ENCODE data around the gene UBIAD1.
"Not testable (repeated sequence)": the region's sequence is repeated elsewhere in the genome, so short reads cannot be mapped to it uniquely, and the experiment has no call there.

Gene UBIAD1

DNA sequence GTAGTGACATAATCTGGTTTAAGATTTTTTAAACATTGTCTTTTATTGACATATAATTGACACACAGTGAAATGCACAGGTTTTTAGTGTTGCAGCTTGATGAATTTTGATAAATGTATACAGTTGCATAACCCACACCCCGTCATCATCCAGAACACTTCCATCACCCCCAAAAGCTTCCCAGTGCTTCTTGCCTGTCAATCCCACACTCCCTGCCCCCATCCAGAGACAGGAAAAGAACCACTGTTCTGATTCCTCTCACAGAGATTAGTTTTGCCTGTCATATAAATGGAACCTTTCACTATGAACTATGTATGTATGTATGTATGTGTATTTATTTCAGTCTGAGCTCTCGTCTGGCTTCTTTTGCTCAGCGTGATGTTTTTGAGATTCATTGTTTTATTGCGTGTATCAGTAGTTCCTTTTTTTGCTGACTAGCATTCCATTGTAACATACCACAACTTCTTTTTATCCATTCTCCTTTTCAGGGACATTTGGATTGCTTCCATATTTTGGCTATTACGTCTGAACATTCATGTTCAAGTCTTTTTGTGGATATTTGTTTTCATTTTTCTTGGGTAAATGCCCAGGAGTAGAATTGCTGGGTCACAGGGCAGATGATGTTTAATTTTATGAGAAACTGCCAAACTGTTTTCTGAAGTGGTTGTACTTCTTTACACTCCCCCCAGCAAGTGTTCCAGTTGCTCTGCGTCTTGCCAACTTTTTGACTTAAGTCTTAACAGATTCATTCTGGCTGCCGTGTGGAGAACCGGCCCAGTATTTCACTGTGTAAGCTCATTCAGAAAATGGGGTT, 8.7 kb downstream of the UBIAD1 start:
- FAIRE-seq (peak; percentile 79), DNase-seq (ENCODE audit: insufficient read length) (no peak)
- no peak for TF ChIP-seq POLR2AphosphoS5 (IDR thresholded peaks at IDR 0.05; ENCODE audit: low read depth, low read length)
- no peak for TF ChIP-seq POLR2A (IDR thresholded peaks at IDR 0.05; ENCODE audit: low read depth, low read length)
- no peak for TF ChIP-seq TAF1 (IDR thresholded peaks at IDR 0.05; ENCODE audit: borderline replicate concordance, low read depth, low read length)

DNA sequence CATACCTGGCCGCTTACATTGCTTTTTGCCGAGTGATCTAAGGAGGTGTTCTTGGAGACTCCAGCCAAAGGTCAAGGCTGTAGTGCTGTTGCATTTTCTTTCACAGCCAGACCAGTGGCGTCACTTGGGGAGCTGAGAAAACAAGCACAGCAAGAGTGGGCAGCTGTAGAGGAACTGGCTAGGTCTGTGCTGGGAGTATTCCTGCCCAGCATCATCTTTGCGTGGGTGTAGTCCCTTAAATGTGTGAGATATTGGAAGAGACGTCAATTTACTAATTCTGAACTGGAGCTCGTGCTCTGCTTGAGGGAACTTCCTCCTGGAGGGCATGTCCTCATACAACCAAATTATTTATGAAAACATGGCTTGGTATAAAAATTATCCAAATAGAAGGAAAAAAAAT, 10.2 kb downstream of the UBIAD1 start:
- FAIRE-seq, result no peak
- no peak for DNase-seq (ENCODE audit: insufficient read length)
- TF ChIP-seq POLR2A (IDR thresholded peaks at IDR 0.05; ENCODE audit: low read depth, low read length), result no peak
- TF ChIP-seq TAF1 (IDR thresholded peaks at IDR 0.05; ENCODE audit: borderline replicate concordance, low read depth, low read length), result no peak
- no peak for TF ChIP-seq POLR2AphosphoS5 (IDR thresholded peaks at IDR 0.05; ENCODE audit: low read depth, low read length)

DNA sequence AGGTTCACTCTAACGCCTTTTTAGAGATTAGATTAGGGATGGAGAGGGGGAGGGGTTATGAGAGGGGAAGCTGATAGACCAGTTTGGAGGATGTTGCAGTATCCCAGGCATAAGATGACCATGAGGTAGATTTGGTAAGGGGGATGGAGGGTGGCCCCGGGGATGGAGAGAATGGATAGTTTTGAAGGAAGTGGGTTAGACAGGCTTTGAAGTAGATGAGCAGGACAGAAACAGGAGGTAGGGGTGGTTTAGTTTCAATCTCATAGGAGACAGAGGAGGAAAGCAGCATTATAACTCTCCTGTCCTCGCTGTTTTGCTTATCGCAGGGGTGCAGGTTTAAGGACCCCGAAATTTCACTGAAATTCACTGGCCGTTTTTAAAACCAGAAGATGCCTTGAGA, 11.8 kb downstream of the UBIAD1 start:
- TF ChIP-seq TAF1 (IDR thresholded peaks at IDR 0.05; ENCODE audit: borderline replicate concordance, low read depth, low read length), result no peak
- TF ChIP-seq POLR2A (IDR thresholded peaks at IDR 0.05; ENCODE audit: low read depth, low read length), result no peak
- no peak for TF ChIP-seq POLR2AphosphoS5 (IDR thresholded peaks at IDR 0.05; ENCODE audit: low read depth, low read length)
- FAIRE-seq (no peak), DNase-seq (ENCODE audit: insufficient read length) (no peak)

DNA sequence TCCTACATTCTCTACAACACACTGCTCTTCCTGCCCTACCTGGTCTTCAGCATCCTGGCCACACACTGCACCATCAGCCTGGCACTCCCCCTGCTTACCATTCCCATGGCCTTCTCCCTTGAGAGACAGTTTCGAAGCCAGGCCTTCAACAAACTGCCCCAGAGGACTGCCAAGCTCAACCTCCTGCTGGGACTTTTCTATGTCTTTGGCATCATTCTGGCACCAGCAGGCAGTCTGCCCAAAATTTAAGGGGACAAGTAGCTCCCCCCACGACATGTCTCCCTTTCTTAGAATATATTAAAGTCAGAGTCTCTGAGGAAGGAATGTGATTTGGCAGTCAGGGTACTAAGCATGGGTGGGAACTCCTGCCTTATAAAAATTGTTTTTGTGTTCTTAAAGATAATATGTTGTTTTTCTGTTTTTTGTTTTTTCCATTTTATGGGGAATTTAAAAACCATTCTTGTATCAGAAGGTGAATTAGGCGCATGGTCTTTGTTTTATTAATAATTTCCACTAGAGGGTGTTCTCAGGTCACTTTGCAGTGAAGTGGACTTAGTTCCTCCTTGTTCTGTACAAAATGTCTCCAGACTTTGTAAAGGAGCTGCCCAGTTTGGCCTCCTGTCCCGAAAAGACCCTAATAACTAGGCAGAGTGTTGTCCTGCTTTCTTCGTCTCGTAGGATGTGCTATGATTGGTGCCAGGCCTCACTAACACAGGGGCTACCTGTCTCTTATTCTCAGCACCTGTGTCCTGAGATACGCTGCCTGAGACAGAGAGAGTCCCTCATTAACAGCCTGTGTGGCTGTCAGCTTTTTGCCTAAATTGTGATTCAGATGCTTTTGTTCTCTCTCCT, 13.1 kb downstream of the UBIAD1 start:
- TF ChIP-seq POLR2A (IDR thresholded peaks at IDR 0.05; ENCODE audit: low read depth, low read length) (no peak), POLR2AphosphoS5 (IDR thresholded peaks at IDR 0.05; ENCODE audit: low read depth, low read length) (no peak), TAF1 (IDR thresholded peaks at IDR 0.05; ENCODE audit: borderline replicate concordance, low read depth, low read length) (no peak)

DNA sequence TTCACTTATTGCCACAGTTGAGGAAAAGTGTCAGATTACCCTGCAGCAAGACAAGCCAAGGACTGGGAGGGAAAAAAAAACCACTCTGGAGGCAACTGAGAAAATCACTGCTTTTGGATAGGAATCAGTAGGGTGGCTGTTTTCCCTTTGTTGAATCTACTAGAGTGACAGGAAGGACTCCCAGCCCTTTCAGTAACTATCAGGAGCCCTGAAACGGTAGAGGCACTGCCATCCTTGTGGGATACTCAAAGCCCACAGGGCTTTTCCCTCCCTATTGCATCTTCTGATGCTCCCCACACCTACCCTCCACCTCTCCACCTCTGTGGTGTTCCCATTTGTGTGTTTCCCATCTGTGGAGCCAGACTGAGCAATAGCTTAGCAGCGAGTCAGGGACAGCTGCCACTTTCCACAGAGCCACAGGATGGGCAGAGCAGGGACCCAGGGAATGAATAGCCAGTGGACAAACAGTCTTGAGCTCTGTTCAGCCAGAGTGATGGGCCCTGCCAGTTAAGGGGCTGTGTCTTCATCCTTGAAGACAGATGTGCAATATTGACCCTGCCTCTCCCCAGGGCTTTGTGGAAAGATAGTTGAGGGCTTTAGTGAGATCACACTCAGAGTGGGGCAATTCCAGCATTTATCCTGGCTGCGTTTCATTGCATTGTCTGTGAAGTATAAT, 13.9 kb downstream of the UBIAD1 start:
- TF ChIP-seq POLR2AphosphoS5 (IDR thresholded peaks at IDR 0.05; ENCODE audit: low read depth, low read length), result no peak
- no peak for TF ChIP-seq POLR2A (IDR thresholded peaks at IDR 0.05; ENCODE audit: low read depth, low read length)
- TF ChIP-seq TAF1 (IDR thresholded peaks at IDR 0.05; ENCODE audit: borderline replicate concordance, low read depth, low read length), result no peak
- FAIRE-seq, result no peak
- DNase-seq (ENCODE audit: insufficient read length), result no peak

More for the DNA sequence above, 13.1 kb downstream of the UBIAD1 start:
- FAIRE-seq, result no peak
- DNase-seq (ENCODE audit: insufficient read length), result no peak

GRCh38 chr1:11289064-11289463, 16.1 kb downstream of the UBIAD1 start:
- TF ChIP-seq POLR2AphosphoS5 (IDR thresholded peaks at IDR 0.05; ENCODE audit: low read depth, low read length) (no peak), TAF1 (IDR thresholded peaks at IDR 0.05; ENCODE audit: borderline replicate concordance, low read depth, low read length) (no peak), POLR2A (IDR thresholded peaks at IDR 0.05; ENCODE audit: low read depth, low read length) (no peak)
- FAIRE-seq, result no peak
- no peak for DNase-seq (ENCODE audit: insufficient read length)

- no peak for FAIRE-seq
- DNase-seq (ENCODE audit: insufficient read length), result no peak
- no peak for TF ChIP-seq TAF1 (IDR thresholded peaks at IDR 0.05; ENCODE audit: borderline replicate concordance, low read depth, low read length)
- TF ChIP-seq POLR2AphosphoS5 (IDR thresholded peaks at IDR 0.05; ENCODE audit: low read depth, low read length), result no peak
- no peak for TF ChIP-seq POLR2A (IDR thresholded peaks at IDR 0.05; ENCODE audit: low read depth, low read length)
These were observed 18.1 kb downstream of the UBIAD1 start for GRCh38 chr1:11291049-11291448.

- TF ChIP-seq POLR2A (IDR thresholded peaks at IDR 0.05; ENCODE audit: low read depth, low read length), result no peak
- no peak for TF ChIP-seq TAF1 (IDR thresholded peaks at IDR 0.05; ENCODE audit: borderline replicate concordance, low read depth, low read length)
- TF ChIP-seq POLR2AphosphoS5 (IDR thresholded peaks at IDR 0.05; ENCODE audit: low read depth, low read length), result no peak
- FAIRE-seq (no peak), DNase-seq (ENCODE audit: insufficient read length) (no peak)
These were observed 20.9 kb downstream of the UBIAD1 start for GRCh38 chr1:11293856-11294255.

- FAIRE-seq (no peak), DNase-seq (ENCODE audit: insufficient read length) (no peak)
- TF ChIP-seq POLR2A (IDR thresholded peaks at IDR 0.05; ENCODE audit: low read depth, low read length) (no peak), TAF1 (IDR thresholded peaks at IDR 0.05; ENCODE audit: borderline replicate concordance, low read depth, low read length) (no peak), POLR2AphosphoS5 (IDR thresholded peaks at IDR 0.05; ENCODE audit: low read depth, low read length) (no peak)
These were observed 22.0 kb downstream of the UBIAD1 start for GRCh38 chr1:11294951-11295350.

- TF ChIP-seq POLR2AphosphoS5 (IDR thresholded peaks at IDR 0.05; ENCODE audit: low read depth, low read length), result no peak
- TF ChIP-seq TAF1 (IDR thresholded peaks at IDR 0.05; ENCODE audit: borderline replicate concordance, low read depth, low read length), result no peak
- TF ChIP-seq POLR2A (IDR thresholded peaks at IDR 0.05; ENCODE audit: low read depth, low read length), result no peak
- FAIRE-seq (no peak), DNase-seq (ENCODE audit: insufficient read length) (no peak)
These were observed 22.9 kb downstream of the UBIAD1 start for GRCh38 chr1:11295905-11296304.

- FAIRE-seq; DNase-seq (ENCODE audit: insufficient read length): not testable (repeated sequence)
These were observed 24.8 kb downstream of the UBIAD1 start for GRCh38 chr1:11297774-11298173.
